GM12864 (cell line): ENCODE results near the gene NAGA.

ENCODE experiments used
- DNase-seq: peaks from one replicate; pipeline ENCODE4 v3.0.0-alpha.2; 2011; ENCODE audit warnings: low read depth
- H3K4me3 ChIP-seq: 2 replicates; pipeline ENCODE4 v1.5.1; 2011; ENCODE audit warnings: mild to moderate bottlenecking, low read depth, low read length, control low read depth
- CTCF ChIP-seq: IDR thresholded peaks from 2 replicates; pipeline ENCODE4 v1.5.1; 2011; ENCODE audit warnings: low read depth, mild to moderate bottlenecking, moderate library complexity, low read length, control low read depth, inconsistent platforms; ENCODE audit errors: missing control alignments

NAGA gene

GRCh38 chr22:42079319-42080251 is 9.0 kb upstream of the NAGA start, which contains the start of gene SMDT1:
Gene SMDT1 (plus strand): TSS chr22:42079700. CDS start chr22:42079769, 69 bp downstream.
- TF ChIP-seq CTCF = no peak
- peak; percentile 99 for DNase-seq
- H3K4me3 ChIP-seq = peak within 1 kb of the TSS; percentile 68

DNA sequence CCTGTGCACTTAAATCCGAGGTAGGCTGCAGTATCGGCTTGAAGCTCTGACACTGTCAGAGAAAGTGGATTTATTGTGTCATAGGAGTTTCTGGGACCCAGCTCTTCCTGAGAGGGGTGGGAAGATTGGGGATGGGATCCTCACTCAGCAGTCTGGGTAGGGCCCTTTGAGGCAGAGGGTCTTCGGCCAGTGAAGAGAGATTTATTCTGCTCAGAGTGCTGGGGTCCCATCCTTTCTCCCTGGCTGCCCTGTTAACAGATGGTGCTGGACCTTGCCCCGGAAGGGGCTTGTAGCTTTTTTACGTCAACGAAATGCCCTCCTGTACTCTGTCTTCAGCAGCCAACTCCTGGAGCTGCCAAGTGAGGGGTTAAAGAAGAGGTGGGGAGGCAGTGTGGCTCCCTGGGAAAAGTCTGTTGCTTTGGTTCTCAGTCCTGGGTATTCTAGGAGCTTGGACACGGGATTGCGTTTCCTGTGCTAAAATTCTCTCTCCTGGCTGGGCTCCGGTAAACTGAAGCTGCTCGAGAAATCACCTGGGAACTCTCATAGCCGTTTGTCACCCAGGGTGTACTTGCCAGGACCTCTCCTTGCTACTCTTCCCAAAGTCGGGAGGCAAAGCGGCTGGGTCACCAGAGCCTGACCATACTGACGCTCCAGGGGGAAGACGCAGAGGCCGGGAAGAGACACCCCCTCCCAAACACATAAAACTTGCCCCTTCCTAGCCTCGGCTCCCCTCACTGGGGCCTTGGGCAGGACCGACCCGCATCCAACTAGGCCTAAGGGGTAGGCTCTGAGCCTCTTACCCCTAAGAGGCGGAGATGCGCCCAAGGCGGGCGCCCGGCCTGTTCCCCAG is 8.1 kb upstream of the NAGA start:
- peak overlapping the region; percentile 68 for H3K4me3 ChIP-seq
- DNase-seq = no peak
- no peak for TF ChIP-seq CTCF

GRCh38 chr22:42077486-42078125 is 7.0 kb upstream of the NAGA start:
- no peak overlapping the region for H3K4me3 ChIP-seq
- DNase-seq = no peak
- no peak for TF ChIP-seq CTCF

DNA sequence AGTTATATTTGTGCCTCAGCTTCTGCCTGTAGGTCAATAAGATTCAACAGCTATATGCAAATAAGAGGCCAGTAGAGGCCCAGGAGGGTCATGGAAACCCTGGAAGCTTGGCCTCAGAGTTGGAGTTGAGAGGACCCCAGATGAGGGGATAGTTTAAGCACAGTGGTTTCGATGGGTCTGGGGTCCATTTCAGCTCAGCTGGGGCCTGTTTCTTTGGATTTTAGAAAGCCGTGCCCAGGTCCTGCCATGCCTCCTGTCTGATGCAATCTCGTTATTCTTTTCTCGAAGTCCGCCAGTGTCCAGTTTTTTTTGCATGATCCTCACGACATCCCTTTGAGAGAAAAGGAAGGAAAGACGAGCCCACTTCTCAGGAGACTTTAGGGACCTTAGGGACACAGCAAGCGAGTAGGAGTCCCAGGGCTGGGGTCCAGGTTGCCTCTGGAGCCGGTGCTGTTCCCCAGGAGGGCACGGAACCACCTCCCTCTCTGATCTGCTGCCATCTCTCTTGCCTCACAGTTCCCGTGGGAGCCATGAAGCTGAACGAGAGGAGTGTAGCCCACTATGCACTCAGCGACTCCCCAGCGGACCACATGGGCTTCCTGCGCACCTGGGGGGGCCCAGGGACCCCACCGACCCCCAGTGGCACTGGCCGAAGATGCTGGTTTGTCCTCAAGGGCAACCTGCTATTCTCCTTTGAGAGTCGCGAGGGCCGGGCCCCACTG is 6.3 kb upstream of the NAGA start:
- H3K4me3 ChIP-seq = no peak overlapping the region
- no peak for TF ChIP-seq CTCF
- DNase-seq = no peak

DNA sequence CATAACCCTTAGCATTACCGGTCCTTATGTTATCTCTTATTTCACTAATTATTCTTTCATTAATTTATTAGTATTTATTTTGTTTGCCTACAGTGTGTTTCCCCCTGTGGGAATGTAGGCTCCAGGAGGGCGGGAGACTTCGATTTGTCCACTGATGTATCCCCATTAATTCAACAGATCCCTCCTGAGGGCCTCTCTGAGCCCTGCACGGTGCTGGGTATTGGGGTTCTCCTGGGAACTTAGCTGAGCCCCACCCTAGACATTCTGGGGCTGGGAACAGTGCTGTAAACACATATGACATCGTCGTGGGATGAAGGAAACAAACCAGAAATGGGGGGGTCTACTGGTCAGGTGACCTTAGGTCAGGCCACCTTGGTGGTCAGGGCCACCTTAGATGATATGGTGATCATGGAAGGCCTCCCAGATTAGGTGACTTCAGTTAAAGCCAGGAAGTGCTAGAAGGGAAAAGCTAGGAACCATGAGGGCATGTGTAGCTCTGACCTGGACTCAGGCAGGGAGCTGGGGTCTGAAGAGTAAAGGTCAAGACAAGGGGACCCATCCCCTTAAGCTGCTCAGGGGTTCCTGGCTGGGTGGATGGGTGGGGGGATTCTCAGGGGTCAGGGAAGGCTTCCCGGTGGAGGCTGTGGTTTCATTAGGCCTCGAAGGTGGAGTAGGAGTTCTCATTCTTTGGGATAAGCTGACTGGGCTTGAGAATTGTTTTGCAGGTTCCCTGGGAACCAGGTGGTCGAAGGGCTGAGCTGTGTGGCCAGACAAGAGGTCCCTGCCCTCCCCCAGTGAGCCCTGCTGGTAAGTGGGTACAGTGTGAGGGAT is 4.4 kb upstream of the NAGA start:
- no peak for TF ChIP-seq CTCF
- H3K4me3 ChIP-seq = peak overlapping the region; percentile 61; the same call in 1 of the 2 replicates
- no peak for DNase-seq
